Esophagus squamous epithelium (tissue), 4 donors: ENCODE data around the gene DOK6.

ENCODE experiments used
- CTCF ChIP-seq, 6 experiments: fragments of 450-650 bp in 4 of 6; fragments of 200-600 bp in 2 of 6; sonication (generic) in 2 of 6; IDR thresholded peaks; one replicate each; pipeline ENCODE4 v1.5.1; 2016 to 2019; ENCODE audit warnings: antibody characterized with exemption in 6 of 6, mild to moderate bottlenecking in 4 of 6, moderate library complexity in 4 of 6
- POLR2A ChIP-seq, 4 donors: fragments of 450-650 bp; IDR thresholded peaks; one replicate each; pipeline ENCODE4 v1.6.1; 2017; ENCODE audit warnings: antibody characterized with exemption in 4 of 4, mild to moderate bottlenecking in 4 of 4, moderate library complexity in 3 of 4

- TF ChIP-seq CTCF (IDR thresholded peaks at IDR 0.05) (no peak), POLR2A (IDR thresholded peaks at IDR 0.05) (no peak)
Observed at GRCh38 chr18:69787825-69788547, 387.3 kb downstream of the DOK6 start.
